GM21717 (cell line): ENCODE measurements around the gene MFSD6.
"Not testable (repeated sequence)": the region's sequence is repeated elsewhere in the genome, so short reads cannot be mapped to it uniquely, and the experiment has no call there.

Experiments used
- ATAC-seq: cut with Tn5 transposase; IDR thresholded peaks from one replicate; pipeline ENCODE4 v1.9.1; 2021; ENCODE audit warnings: mild to moderate bottlenecking, moderate library complexity; ENCODE audit not compliant: unreplicated experiment

MFSD6 gene

DNA sequence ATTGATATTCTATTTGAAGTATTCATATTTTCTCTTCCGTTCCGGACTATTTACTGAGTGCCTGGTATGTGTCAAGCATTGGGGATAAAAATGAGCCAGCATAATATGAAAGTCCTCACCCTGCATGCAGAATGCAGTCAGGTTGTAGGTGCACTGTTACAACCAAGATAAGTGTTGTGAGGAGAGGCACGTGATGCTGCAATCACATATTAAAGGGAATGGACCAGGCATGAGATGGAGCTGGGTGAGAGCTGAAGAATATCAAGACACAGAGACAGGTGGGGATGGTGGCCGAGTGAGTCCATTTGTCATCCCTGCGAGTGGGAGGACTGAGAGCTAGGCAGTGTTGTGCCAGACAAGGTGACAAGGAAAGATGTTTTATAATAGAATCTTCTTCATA, 52.3 kb downstream of the MFSD6 start:
- no peak for ATAC-seq

DNA sequence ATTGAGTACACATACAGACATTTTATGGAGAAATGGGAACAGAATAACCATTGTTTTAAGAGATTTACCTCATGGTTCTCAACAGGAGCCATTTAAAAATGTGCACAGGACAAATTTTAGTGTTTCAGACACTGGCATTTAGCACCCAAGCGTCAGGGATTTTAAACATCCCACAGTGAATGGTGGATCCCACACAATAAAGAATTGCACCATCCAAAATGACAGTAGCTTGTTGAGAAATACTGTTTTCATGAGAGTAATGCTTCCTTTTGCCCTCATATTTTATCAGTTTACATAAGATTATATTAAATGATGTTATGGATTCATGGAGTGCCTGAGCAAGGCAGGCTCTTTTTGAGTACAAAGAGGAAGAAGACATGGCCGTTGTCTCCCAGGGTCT, 54.0 kb downstream of the MFSD6 start:
- ATAC-seq: no peak

DNA sequence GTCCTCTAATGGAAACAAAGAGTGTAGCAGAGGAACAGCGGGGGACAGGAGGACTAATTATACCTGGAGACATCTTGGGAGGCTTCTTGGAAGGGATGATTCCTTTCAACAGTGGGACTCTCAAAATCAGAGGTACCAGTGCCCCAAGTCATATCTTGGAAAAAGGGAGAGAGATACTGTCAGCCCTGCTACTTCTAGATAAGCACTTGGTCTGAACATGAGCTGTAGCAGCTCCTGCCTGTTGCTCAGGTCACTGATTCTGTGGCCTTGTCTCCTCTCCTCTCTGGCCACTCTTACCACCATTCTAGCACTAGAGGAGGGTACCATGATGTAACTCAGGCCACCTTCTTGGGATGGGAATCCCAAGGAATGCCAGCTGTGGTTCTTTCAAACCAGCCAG, 54.5 kb downstream of the MFSD6 start:
- ATAC-seq: no peak

DNA sequence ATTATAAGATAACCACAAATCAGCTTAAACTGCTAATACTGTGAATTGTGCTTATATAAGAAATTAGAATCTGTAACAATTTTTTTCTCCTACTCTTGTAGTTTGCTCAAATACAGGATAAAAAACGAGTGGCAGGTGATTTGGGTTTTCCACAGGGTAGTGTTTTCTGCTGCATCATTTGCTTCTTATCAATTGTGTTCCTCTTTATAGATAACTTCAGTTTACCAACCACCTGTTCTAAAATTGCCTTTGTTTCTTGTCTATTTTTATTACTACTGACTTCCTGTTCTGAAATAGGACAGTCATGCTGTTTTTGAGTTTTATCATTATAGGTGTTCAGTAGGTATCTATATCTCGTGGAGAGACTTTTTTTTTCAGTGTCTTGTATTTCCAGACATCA, 56.9 kb downstream of the MFSD6 start:
- peak; percentile 57 for ATAC-seq

DNA sequence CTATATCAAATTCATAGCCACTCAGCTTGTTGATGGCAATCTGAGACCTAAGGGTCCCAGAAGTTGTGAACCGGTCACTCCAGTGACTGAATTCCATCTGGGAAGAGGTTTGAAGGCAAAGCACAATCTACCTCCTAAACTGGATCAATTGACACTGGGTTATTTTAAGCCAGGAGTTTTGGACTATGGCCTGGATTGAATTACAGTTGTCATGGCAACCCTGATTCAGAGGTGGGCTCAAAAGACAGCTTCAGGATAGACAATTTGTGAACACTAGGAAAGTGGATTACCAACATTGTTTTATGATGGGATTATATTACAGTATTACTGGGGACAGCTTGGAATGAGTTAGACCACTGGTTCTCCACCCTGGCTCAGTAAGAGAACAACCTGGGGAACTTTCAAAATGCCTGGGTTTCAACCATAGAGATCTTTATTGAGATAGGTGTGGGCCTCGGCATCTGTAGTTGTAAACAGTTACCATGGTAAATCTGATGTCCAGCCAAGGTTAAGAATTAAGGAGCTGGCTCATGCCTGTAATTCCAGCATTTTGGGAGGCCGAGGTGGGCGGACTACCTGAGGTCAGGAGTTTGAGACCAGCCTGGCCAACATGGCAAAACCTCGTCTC, 58.8 kb downstream of the MFSD6 start:
- ATAC-seq: no peak

DNA sequence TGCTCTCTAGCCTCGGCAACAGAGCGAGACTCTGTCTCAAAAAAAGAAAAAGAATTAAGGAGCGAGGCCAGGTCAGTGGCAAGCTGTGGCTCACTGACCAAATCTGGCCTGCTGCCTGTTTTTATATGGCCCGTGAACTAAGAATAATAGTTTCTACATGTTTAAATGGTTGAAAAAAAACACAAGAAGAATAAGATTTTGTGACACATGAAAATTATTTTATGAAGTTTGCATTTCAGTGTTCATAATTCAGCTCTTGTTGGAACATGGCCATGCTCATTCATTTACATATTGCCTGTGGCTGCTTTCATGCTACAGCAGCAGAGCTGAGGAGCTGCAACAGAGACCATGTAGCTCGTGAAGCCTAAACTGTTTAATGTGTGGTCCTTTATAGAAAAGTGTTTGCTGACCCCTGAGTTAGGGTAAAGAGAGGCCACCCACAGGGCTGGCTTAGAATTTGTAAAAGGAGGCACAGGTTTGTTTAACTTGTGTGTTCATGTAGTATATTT, 59.5 kb downstream of the MFSD6 start:
- no peak for ATAC-seq

DNA sequence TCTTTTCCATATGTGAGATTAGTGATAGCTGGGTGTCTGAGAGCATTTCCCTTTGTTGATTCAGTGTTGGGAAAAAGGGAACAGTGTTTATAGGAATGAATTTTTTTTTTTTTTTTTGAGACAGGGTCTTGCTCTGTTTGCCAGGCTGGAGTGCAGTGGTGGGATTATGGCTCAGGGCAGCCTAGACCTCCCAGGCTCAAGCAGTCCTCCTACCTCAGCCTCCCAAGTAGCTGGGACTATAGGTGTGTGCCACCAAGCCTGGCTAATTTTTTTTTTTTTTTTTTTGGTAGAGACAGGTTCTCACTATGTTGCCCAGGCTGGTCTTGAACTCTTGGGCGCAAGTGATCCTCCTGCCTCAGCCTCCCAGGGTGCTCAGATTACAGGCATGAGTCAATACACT, 60.2 kb downstream of the MFSD6 start:
- not testable (repeated sequence) for ATAC-seq

DNA sequence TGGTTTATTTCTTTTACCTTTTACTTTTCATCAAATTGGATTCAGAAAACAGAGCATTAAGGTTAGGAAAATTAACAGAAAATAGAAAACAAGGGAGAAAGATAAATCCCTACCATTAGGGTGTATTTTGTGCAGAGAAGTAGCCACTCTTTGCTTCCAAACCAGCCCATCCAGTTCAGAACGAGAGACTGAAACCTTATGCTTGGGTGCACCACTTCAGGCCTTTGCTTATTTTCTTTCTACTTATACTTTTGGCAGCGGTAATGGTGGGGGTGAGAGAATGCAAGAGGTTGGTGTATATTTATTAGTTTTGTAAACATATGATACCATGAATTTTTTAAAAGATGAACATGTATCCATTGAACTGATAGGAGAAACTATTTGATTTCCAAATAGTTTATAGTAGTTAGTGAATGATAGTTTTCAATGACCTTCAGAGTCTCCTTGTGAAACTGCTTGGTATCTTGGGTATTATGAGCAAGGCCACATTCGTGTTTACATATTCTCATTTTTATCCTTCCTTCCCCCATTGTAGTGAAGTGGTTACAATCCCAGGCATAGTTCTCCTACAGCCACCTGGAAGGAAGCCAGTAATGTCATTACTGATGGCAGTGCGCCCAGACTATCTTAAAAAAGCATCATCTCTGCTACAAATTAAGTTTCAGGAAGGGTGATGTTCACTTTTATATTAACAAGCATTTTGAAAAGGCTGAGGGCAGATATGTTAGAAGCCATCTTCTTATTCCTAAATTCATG, 60.8 kb downstream of the MFSD6 start:
- peak; percentile 71 for ATAC-seq

DNA sequence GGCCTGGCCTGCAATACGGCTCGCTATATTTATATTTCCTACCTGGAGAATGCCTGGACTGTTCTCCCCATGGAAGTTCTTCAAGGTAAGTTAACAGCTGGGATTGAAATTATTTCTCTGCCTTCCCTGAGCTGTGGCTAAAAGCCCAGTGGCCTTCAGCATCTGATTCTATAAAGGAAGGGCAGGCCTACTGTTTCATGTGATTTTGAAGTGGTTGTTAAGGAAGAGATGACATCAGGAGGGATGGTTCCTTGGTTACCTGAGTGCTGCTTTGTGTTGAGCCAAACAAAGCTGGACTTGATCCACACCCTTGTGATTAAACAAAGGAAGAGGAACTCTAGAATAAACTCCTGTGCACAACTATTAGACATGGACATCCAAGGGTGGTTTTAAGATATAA, 61.6 kb downstream of the MFSD6 start:
- ATAC-seq: no peak

DNA sequence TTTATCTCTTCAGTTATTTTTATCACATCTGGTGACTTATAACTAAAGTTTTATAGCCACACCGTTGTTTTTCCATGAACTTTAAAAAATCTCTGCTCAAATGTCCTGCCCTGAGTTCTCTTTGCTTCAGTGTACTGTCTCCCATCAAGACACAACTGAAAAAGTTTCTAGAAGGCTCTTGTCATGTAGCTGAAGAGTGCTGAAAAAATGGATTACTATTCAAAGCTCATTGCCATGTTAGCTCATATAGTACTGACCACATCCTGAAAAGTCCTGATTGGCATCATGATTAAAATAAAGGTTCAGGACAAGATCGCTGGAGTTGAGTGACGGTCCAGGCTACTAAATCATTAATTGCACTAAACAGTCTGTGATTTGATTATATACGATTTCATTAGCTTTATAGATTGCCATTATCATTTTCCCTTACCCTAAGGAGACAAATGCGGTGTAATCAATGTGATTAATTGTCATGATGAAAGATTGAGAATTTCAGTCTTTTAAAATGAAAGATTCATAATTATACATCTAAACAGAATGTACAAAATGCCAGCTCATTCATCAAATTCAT, 62.2 kb downstream of the MFSD6 start:
- no peak for ATAC-seq

DNA sequence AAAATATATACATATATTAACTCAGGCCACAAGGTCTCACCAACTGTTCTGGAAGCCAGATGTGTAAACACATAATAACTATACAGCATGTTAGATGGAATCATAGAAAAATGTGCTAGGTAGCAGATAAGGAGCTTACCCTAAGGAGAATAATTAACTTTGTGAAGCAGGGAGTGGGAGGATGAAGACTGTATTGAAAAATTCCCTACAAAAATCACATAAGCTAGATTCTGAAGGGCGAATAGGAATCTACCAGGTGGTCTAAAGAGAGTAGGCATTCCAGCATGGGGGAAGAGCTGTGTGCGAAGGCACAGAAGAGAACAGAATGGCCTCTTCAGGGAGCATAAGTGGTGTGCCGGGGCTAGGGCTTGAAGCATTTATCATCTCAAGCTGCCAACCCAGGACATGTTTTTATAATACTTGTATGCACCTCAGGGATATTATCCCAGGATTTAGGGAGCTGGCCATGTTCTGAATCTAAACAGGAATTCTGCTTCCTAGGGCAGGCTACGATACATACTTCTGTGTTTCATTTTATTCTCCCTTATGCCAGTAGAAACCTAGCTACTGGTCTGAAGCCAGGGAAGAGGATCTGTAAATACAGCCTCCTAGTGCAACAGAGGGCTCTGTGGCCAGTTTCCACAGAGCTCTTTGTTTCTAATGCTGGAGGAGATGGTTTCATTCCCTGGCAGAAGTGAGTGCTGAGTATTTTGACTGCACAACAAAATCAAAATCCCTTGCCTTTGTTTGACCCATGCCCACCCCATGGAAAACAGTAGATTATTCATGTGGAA, 69.7 kb downstream of the MFSD6 start:
- no peak for ATAC-seq

DNA sequence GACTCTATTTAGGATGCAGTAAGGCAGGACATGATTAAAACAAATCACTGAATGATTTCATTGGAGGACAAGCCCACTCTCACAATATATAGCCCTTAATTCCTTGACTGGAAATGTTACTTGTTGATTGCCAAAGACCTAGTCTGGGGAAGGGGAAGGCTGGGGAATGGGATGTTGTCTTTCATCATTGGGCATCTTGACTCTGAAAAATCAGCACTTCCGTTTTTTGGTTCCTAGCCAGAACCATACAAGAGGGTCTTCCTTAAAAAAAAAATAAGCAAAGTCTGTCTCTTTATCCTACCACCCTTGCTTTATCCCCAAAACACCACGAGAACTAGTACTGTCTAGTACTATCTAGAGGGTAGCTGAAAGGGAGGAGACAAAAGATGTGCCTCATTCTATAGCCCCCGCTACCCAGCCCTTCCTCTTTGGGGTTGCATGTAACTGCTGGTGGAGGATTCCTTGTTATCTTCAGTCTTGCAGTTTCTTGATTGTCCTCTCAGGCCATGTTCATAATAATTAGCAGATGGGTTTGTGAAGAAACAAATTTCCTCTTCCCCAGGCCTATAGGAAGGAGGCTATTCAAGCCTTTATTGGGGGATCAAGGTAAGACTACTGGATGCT, 70.5 kb downstream of the MFSD6 start:
- no peak for ATAC-seq

DNA sequence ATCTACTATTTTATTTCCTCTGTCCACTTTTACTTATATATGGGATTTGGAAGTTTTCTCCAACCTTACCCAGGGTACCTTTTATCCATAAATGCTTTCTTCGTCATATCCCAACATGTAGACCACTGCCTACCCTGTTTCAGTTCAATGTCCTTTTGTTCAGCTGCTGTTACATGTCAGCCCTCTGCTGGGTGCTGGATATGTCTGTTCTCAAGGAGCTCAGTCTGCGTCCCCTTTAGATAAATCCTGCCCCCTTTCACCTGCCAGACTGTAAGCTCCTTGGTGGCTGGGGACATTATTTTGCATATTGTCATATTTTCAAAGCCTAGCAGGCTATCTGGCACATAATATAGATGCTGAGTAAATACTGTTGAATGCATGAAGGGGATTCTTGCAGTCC, 73.2 kb downstream of the MFSD6 start:
- no peak for ATAC-seq

DNA sequence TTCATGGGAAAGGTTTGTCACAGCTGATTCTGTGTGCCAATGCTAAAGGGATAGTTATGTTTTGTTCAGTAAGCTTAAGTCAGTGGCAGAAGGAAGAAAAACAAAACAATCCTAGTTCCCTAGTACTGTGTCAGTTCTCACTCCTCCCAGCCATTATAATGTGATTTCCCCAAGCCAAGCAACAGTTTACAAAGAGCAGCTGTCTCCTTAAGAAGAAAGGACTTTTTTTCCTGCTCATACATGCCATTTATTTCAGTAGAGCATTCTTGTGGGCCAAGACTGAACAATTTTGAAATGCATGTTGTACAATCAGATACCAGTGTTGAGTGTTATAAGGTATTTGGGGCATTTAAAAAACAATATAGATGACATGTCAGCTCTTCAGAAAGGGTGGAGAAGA, 74.3 kb downstream of the MFSD6 start:
- ATAC-seq: no peak

DNA sequence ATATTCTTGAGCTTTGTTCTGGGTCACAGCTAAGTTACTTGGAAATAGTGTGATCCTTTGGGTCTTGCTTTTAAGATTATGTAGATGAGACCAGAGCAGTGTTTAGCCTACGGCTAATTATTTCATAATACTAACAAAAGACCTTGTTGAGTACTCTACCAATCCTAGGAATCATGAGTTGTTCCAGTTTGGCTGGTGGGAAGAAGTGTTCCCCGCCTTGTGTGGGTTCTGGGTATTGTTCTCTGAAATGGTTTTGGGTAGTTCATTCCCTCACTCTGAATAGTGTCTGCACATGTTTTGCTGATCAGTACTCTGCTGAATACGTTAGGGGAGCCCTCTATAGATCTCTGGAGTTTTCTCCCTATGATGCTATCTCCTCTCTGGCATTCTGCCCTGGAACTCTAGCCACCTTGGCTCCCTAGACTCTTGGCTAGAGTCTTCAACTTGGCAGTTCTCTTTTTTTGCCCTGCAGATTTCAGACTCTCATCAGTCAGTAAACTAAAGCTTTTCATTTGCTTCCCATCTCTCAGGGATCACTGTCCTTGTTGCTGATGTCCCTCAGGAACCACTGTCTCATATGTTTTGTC, 78.0 kb downstream of the MFSD6 start:
- ATAC-seq: no peak

DNA sequence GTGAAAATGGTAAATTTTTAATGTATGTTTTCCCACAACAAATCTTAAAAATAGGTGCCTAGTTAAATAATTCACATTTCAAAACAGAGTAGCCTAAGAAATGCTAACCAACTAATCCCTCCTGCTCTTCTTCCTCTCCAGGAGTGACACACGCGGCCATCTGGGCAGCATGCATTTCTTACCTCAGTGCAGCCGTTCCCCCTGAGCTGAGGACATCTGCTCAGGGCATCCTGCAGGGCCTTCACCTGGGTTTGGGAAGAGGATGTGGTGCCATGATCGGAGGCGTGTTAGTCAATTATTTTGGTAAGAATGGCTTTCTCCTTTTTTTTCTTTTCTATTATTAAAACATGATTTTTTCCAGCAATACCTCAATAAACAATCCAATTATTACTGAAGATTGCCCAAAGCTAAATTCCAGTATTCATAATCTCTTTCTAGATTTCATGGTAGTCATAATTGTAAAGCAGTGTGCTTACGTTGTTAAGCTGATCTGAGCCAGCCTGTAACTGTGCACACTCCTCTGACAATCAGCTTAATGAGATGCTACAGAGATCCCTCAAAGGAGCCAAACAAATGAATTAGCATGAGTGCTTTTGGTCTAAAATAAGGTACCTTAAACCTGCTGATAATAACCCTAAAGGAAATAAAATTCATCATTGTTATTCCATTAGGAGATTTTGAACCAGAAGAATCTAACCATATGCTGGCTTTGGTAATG, 80.5 kb downstream of the MFSD6 start:
- no peak for ATAC-seq

DNA sequence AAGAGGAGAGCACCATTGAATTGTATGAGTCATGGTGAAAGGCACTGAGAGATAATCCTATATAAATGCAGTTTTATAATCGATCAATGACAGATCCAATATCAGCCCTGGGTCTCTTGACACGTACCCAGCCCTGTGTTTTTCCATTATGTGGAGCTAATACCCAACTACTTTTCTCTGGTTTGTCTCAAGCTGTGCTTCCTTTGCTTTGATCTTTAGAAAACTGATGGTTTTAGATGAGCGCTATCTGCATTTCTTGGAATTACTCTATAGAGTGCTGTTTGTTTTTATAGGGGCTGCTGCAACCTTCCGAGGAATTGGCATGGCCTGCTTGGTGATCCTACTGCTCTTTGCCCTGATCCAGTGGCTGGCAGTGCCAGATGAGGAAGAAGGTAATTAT, 81.3 kb downstream of the MFSD6 start:
- no peak for ATAC-seq

DNA sequence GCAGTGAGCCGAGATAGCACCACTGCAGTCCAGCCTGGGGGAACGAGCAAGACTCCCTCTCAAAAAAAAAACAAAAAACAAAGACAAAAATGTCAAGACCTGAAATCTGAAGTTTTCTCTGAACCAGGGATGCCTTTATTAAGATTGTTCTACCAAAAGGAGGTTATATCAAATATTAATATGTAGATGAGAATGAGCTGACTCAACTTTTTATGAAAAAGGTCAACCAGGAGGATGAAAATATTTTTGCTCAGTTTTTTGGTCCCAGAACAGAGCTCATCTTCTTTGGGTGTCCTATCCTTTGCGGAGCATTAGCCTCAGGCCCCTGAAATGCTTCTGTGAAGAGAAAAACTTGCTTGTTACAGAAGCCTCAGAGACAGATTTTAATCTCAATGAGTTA, 82.3 kb downstream of the MFSD6 start:
- no peak for ATAC-seq

DNA sequence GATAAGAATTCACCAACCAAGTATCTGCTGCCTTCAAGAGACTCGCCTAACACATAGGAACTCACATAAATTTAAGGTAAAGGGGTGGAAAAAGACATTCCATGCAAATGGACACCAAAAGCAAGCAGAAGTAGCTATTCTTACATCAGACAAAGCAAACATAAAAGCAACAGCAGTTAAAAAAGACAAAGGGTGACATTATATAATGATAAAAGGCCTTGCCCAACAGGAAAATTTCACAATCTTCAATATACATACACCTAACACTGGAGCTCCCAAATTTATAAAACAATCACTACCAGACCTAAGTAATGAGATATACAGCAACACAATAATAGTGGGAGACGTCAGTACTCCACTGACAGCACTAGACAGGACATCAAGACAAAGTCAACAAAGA, 84.9 kb downstream of the MFSD6 start:
- ATAC-seq: no peak
